SK-N-SH treated with all-trans-retinoic acid at 6 μM for 48 hours (cell line): ENCODE data around the gene UST.

ENCODE experiments used
- SNAI2 ChIP-seq: fragments of 250-450 bp; sonication (Bioruptor Pico); IDR thresholded peaks from 2 replicates; pipeline ENCODE4 v1.5.0; 2020; ENCODE audit warnings: mild to moderate bottlenecking, moderate library complexity
- TF ChIP-seq, protein P1 (sequence below): fragments of 250-450 bp; sonication (Bioruptor Pico); IDR thresholded peaks from 2 replicates; pipeline ENCODE4 v1.8.0; 2020; ENCODE audit warnings: mild to moderate bottlenecking, moderate library complexity, borderline replicate concordance

DNA sequence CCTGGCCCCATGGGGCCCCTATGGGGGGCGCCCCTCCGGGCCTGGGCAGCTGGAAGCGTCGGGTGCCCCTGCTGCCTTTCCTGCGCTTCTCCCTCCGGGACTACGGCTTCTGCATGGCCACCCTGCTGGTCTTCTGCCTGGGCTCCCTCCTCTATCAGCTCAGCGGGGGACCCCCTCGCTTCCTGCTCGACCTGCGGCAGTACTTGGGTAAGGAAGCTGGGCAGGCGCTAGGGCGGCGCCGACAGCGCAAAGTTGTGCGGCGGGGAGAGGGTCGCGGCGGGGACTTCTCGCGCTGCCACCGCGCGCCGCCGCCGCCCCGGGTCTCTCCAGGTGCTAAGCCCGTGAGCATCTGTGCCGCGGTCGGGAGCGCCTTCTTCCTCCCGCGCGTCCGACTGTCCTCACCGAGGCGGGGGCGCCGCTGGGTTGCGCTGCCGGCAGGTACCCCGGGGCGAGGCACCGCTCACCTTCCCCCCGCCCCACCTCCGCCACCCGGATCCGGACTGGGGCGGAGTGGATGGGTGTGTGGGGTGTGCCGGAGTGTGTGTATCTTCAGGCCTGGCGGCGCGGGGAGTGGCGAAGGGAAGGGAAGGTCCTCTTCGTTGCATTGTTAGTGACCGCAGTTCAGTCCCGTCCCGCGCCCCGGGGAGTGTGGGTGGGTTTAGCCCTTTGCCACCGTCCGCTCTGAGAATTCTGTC lies 788 bp downstream of the UST start:
- TF ChIP-seq, protein P1, sequence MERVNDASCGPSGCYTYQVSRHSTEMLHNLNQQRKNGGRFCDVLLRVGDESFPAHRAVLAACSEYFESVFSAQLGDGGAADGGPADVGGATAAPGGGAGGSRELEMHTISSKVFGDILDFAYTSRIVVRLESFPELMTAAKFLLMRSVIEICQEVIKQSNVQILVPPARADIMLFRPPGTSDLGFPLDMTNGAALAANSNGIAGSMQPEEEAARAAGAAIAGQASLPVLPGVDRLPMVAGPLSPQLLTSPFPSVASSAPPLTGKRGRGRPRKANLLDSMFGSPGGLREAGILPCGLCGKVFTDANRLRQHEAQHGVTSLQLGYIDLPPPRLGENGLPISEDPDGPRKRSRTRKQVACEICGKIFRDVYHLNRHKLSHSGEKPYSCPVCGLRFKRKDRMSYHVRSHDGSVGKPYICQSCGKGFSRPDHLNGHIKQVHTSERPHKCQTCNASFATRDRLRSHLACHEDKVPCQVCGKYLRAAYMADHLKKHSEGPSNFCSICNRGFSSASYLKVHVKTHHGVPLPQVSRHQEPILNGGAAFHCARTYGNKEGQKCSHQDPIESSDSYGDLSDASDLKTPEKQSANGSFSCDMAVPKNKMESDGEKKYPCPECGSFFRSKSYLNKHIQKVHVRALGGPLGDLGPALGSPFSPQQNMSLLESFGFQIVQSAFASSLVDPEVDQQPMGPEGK (CRISPR knock-in tag), result no peak
- TF ChIP-seq SNAI2 (CRISPR knock-in tag), result no peak
